Lower lobe of right lung (tissue), 2 donors: ENCODE data around the gene SEMA4B. TPM values are rescaled to one million over a fixed set of nuclear protein-coding genes. Genes with fewer than 3 reads are reported as not detected.
"Not testable (repeated sequence)": the region's sequence is repeated elsewhere in the genome, so short reads cannot be mapped to it uniquely, and the experiment has no call there.

ENCODE experiments used
- ATAC-seq, 2 donors: fragments of 200-7000 bp; cut with Tn5 transposase; one replicate each; pipeline ENCODE4 v1.9.1; 2020 to 2022; ENCODE audit warnings: mild to moderate bottlenecking in 2 of 2, moderate library complexity in 2 of 2
- DNase-seq: peaks from one replicate; pipeline ENCODE4 v3.0.0-alpha.2; 2020
- H3K27ac ChIP-seq: fragments of 200-600 bp; one replicate; pipeline ENCODE4 v1.8.0; 2022
- H3K27me3 ChIP-seq: fragments of 200-600 bp; one replicate; pipeline ENCODE4 v1.8.0; 2022; ENCODE audit warnings: low read depth
- H3K36me3 ChIP-seq: fragments of 200-600 bp; one replicate; pipeline ENCODE4 v1.8.0; 2022; ENCODE audit warnings: mild to moderate bottlenecking
- H3K4me1 ChIP-seq: fragments of 200-600 bp; one replicate; pipeline ENCODE4 v1.8.0; 2022
- H3K4me3 ChIP-seq: fragments of 200-600 bp; one replicate; pipeline ENCODE4 v1.8.0; 2022; ENCODE audit warnings: mild to moderate bottlenecking
- H3K9me3 ChIP-seq: fragments of 200-600 bp; one replicate; pipeline ENCODE4 v1.8.0; 2022
- CTCF ChIP-seq: fragments of 200-600 bp; IDR thresholded peaks from one replicate; pipeline ENCODE4 v1.8.0; 2022; ENCODE audit warnings: antibody characterized with exemption, mild to moderate bottlenecking
- intact Hi-C: fragments of 100-400 bp; cut with DNase I; formaldehyde crosslinking; loops from one replicate; pipeline ENCODE4 v1.11.0; 2022
- total RNA-seq: library from RNA; stranded (reverse); fragmentation: NEBNext Ultra II Directional; extraction: Animal tissue kit (Norgen Biotek cat#: 25700); gene quantifications from one replicate; pipeline ENCODE4 v1.2.1, GENCODE V29; 2021
- donor health status: DM: no; HTN: yes; CAD: no; lungs with severe emphysema.

SEMA4B gene
- total RNA-seq, 1 donor from 2014 or later: 48.1 TPM

GRCh38 chr15:90187257-90187868 lies 13.8 kb upstream of the SEMA4B start:
- Histone ChIP-seq H3K4me1 (peaks cover 63% of the 10 kb centered on the region), H3K9me3 (no peaks in the 10 kb centered on the region), H3K27ac (no peak overlapping the region), H3K4me3 (no peak overlapping the region), H3K27me3 (no peaks in the 10 kb centered on the region), H3K36me3 (no peaks in the 10 kb centered on the region)
- no peak for TF ChIP-seq CTCF
- intact Hi-C loops: no loop called here
- DNase-seq (no peak), ATAC-seq (no peak)

- H3K4me1 ChIP-seq: peaks cover 68% of the 10 kb centered on the region
- H3K27ac ChIP-seq, H3K27me3 ChIP-seq, DNase-seq, intact Hi-C loops, H3K9me3 ChIP-seq, H3K36me3 ChIP-seq, H3K4me3 ChIP-seq, ATAC-seq: not testable (repeated sequence)
Observed at GRCh38 chr15:90188065-90188464, 13.1 kb upstream of the SEMA4B start.

DNA sequence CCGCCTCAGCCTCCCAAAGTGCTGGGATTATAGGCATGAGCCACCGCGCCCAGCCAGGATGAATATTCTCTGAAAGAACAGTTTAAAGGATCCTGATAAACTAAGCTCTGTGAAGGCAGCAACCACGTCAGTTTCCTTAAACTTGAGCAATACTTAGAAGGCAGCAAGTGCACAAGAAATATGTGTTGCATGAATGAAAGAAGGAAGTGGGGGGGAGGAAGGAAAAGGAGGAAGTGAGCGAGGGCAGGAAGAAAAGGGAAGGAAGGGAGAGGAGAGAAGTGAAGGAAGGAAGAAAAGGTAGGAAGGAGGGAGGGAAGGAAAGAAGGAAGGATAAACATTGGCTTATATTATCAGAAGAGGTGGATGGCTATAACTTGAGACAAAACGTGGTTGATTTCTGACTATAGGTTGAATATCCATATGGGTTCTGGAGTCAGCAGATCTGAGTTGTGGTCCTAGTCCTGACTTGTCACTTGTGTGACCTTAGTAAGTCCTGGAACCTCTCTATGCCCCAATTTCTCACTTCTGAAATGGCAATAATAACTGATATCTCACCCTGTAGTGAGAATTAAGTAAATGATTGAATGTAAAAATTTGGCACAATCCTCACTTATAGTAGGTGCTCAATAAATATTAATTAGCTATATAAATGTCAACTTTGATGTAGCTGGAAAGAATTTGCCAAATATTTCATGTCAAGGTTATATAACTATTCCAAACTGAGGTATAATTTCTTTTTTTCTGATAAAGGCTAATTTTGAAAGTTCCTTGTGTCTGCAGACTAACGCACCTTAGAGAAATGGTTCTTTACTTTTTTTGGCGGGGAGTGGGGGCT lies 12.0 kb upstream of the SEMA4B start:
- DNase-seq (no peak), ATAC-seq (no peak)
- H3K27me3 ChIP-seq: no peaks in the 10 kb centered on the region
- intact Hi-C loops: no loop called here
- H3K4me1 ChIP-seq: peaks cover 64% of the 10 kb centered on the region
- H3K27ac ChIP-seq: no peak overlapping the region
- no peak overlapping the region for H3K4me3 ChIP-seq
- no peaks in the 10 kb centered on the region for H3K9me3 ChIP-seq
- TF ChIP-seq CTCF: no peak
- H3K36me3 ChIP-seq: no peaks in the 10 kb centered on the region

- Histone ChIP-seq H3K4me3 (no peak overlapping the region), H3K36me3 (no peaks in the 10 kb centered on the region), H3K9me3 (no peaks in the 10 kb centered on the region), H3K27ac (no peak overlapping the region), H3K27me3 (no peaks in the 10 kb centered on the region), H3K4me1 (peaks cover 60% of the 10 kb centered on the region)
- ATAC-seq (no peak), DNase-seq (no peak)
- intact Hi-C loops: no loop called here
- TF ChIP-seq CTCF: no peak
Observed at GRCh38 chr15:90189781-90190467, 11.2 kb upstream of the SEMA4B start.

DNA sequence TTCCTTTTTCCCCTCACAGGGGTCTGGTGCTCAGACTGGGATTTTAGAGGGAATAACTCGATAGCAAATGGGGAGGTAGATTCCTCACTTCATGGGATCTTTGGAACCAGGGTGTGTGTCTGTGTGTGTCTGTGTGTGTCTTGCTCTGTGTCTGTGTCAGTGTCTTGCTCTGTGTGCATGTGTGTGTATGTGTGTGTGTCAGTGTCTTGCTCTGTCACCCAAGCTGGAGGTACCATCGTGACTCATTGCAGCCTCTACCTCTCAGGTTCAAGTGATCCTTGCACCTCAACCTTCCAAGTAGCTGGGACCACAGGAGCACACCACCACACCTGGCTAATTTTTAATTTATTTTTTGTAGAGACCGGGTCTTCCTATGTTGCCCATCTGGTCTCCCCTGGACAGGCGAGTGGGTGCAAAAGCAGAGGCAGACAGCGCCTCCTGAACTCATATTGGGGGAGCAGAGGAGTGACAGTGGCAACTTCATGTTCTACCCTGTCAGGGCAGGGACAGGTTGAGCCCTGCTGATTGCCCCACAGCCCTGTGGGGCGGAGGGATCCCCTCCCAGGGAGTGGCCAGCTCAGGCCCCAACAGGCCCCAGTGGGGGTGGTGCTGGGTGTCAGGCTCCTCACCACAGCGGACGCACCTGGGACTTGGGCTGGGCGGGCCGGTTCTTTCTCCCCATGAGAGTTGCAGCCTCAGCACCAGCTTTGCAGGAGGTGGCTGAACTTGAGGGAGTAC lies 10.4 kb upstream of the SEMA4B start:
- Histone ChIP-seq H3K4me1 (peaks cover 59% of the 10 kb centered on the region), H3K9me3 (no peaks in the 10 kb centered on the region), H3K36me3 (no peaks in the 10 kb centered on the region), H3K27me3 (no peaks in the 10 kb centered on the region), H3K27ac (peak overlapping the region; percentile 53), H3K4me3 (no peak overlapping the region)
- intact Hi-C loops: no loop called here
- TF ChIP-seq CTCF: no peak
- DNase-seq: no peak
- peak; percentile 6 to 69 for ATAC-seq
